ENCODE measurements around the gene GLT6D1. TPM values are rescaled to one million over a fixed set of nuclear protein-coding genes. Genes with fewer than 3 reads are reported as not detected.

GLT6D1 gene
- total RNA-seq, 1 donor from 2014 or later: not detected

GRCh38 chr9:135616619-135617537 lies 22.5 kb downstream of the GLT6D1 start:
- DNase-seq (ENCODE audit: low read depth): no peak
- no peak overlapping the region for H3K4me3 ChIP-seq (ENCODE audit: low read depth, low read length)
- TF ChIP-seq CTCF (conservative IDR thresholded peaks at IDR 0.05; ENCODE audit: low read depth, low read length): no peak

GRCh38 chr9:135615666-135616618 lies 23.4 kb downstream of the GLT6D1 start:
- no peak for TF ChIP-seq CTCF (conservative IDR thresholded peaks at IDR 0.05; ENCODE audit: low read depth, low read length)
- H3K4me3 ChIP-seq (ENCODE audit: low read depth, low read length): no peak overlapping the region
- no peak for DNase-seq (ENCODE audit: low read depth)

GRCh38 chr9:135614821-135615665 lies 24.3 kb downstream of the GLT6D1 start:
- no peak for TF ChIP-seq CTCF (conservative IDR thresholded peaks at IDR 0.05; ENCODE audit: low read depth, low read length)
- no peak overlapping the region for H3K4me3 ChIP-seq (ENCODE audit: low read depth, low read length)
- no peak for DNase-seq (ENCODE audit: low read depth)

- no peak for TF ChIP-seq CTCF (conservative IDR thresholded peaks at IDR 0.05; ENCODE audit: low read depth, low read length)
- DNase-seq (ENCODE audit: low read depth): no peak
- no peak overlapping the region for H3K4me3 ChIP-seq (ENCODE audit: low read depth, low read length)
These were observed 25.2 kb downstream of the GLT6D1 start for GRCh38 chr9:135613946-135614805.

GRCh38 chr9:135612981-135613910 lies 26.1 kb downstream of the GLT6D1 start:
- no peak for TF ChIP-seq CTCF (conservative IDR thresholded peaks at IDR 0.05; ENCODE audit: low read depth, low read length)
- H3K4me3 ChIP-seq (ENCODE audit: low read depth, low read length): no peak overlapping the region
- no peak for DNase-seq (ENCODE audit: low read depth)
